Measurements from ENCODE around the gene FADS1. TPM values are rescaled to one million over a fixed set of nuclear protein-coding genes. Genes with fewer than 3 reads are reported as not detected.

Gene FADS1
- total and polyA plus RNA-seq, 2 of the 8 experiments (the other 6 are each of a cell fraction or from before 2014, with no cell fraction given): 115 to 141 TPM

DNA sequence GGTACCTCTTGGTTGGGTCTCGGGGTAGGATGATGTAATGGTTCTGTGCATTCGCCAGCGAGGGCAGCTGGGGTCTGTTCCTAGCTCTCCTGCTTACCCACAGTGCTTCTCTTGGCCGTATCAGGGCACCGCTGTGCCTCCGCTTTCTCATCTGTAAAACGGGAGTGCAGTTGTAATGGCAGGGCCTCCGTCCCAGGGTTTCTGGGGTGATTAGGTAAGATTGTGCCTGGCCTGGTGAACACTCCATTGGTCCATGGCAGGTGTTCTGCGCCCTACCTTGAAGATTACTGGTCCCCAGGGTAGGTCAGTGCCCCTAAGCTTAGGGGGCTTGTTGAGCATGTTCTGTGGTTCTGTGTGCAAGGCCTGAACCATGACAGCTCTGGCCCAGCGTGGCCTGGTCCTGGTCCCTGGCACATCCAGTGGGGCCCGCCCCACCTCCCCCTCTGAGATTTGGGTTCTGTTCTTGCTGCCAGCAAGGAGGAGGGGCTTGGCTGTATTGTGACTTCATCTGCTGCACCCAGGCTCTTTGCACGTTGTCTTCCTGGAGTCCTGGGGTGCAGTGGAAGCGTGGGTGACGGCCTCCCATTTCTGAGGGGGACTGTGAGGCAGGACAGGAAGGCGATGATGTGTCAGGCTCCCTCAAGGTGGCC, 59.5 kb downstream of the FADS1 start (continued):
- TF ChIP-seq, protein P1, sequence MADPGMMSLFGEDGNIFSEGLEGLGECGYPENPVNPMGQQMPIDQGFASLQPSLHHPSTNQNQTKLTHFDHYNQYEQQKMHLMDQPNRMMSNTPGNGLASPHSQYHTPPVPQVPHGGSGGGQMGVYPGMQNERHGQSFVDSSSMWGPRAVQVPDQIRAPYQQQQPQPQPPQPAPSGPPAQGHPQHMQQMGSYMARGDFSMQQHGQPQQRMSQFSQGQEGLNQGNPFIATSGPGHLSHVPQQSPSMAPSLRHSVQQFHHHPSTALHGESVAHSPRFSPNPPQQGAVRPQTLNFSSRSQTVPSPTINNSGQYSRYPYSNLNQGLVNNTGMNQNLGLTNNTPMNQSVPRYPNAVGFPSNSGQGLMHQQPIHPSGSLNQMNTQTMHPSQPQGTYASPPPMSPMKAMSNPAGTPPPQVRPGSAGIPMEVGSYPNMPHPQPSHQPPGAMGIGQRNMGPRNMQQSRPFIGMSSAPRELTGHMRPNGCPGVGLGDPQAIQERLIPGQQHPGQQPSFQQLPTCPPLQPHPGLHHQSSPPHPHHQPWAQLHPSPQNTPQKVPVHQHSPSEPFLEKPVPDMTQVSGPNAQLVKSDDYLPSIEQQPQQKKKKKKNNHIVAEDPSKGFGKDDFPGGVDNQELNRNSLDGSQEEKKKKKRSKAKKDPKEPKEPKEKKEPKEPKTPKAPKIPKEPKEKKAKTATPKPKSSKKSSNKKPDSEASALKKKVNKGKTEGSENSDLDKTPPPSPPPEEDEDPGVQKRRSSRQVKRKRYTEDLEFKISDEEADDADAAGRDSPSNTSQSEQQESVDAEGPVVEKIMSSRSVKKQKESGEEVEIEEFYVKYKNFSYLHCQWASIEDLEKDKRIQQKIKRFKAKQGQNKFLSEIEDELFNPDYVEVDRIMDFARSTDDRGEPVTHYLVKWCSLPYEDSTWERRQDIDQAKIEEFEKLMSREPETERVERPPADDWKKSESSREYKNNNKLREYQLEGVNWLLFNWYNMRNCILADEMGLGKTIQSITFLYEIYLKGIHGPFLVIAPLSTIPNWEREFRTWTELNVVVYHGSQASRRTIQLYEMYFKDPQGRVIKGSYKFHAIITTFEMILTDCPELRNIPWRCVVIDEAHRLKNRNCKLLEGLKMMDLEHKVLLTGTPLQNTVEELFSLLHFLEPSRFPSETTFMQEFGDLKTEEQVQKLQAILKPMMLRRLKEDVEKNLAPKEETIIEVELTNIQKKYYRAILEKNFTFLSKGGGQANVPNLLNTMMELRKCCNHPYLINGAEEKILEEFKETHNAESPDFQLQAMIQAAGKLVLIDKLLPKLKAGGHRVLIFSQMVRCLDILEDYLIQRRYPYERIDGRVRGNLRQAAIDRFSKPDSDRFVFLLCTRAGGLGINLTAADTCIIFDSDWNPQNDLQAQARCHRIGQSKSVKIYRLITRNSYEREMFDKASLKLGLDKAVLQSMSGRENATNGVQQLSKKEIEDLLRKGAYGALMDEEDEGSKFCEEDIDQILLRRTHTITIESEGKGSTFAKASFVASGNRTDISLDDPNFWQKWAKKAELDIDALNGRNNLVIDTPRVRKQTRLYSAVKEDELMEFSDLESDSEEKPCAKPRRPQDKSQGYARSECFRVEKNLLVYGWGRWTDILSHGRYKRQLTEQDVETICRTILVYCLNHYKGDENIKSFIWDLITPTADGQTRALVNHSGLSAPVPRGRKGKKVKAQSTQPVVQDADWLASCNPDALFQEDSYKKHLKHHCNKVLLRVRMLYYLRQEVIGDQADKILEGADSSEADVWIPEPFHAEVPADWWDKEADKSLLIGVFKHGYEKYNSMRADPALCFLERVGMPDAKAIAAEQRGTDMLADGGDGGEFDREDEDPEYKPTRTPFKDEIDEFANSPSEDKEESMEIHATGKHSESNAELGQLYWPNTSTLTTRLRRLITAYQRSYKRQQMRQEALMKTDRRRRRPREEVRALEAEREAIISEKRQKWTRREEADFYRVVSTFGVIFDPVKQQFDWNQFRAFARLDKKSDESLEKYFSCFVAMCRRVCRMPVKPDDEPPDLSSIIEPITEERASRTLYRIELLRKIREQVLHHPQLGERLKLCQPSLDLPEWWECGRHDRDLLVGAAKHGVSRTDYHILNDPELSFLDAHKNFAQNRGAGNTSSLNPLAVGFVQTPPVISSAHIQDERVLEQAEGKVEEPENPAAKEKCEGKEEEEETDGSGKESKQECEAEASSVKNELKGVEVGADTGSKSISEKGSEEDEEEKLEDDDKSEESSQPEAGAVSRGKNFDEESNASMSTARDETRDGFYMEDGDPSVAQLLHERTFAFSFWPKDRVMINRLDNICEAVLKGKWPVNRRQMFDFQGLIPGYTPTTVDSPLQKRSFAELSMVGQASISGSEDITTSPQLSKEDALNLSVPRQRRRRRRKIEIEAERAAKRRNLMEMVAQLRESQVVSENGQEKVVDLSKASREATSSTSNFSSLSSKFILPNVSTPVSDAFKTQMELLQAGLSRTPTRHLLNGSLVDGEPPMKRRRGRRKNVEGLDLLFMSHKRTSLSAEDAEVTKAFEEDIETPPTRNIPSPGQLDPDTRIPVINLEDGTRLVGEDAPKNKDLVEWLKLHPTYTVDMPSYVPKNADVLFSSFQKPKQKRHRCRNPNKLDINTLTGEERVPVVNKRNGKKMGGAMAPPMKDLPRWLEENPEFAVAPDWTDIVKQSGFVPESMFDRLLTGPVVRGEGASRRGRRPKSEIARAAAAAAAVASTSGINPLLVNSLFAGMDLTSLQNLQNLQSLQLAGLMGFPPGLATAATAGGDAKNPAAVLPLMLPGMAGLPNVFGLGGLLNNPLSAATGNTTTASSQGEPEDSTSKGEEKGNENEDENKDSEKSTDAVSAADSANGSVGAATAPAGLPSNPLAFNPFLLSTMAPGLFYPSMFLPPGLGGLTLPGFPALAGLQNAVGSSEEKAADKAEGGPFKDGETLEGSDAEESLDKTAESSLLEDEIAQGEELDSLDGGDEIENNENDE (IDR thresholded peaks at IDR 0.05; ENCODE audit: insufficient replicate concordance, low read length): no peak
